Measurements from ENCODE around the gene VOPP1.

DNA sequence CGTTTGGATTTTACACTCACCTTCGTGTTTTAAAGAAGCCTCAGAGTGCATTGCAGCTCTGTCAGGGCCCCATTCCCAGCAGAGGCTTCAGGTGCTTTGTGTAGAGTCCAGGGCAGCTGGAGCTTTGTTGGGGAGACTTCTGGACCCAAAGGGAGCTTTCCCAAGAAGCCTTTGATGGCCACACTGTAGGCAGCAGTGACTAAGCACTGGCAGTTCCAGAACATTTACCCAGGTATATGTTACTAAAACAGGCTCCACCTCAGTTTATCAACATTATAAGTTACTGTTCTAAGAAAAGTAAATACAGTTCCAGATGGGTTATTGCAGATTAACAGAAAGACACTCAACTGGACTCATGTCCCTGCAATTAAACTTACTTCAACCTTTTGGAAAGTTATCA, 140.4 kb downstream of the VOPP1 start:
- TF ChIP-seq EZH2 (IDR thresholded peaks at IDR 0.05; ENCODE audit: insufficient read depth, poor library complexity, severe bottlenecking) (no peak), EZH2phosphoT487 (IDR thresholded peaks at IDR 0.05; ENCODE audit: insufficient read depth, low read depth) (no peak)

Data from GM23248 (cell line).